ENCODE measurements around the gene SNAP29. TPM values are rescaled to one million over a fixed set of nuclear protein-coding genes. Genes with fewer than 3 reads are reported as not detected.

The SNAP29 gene
- total and polyA plus RNA-seq, 2 experiments from 2014 or later, result 8.2 to 22.9 TPM

DNA sequence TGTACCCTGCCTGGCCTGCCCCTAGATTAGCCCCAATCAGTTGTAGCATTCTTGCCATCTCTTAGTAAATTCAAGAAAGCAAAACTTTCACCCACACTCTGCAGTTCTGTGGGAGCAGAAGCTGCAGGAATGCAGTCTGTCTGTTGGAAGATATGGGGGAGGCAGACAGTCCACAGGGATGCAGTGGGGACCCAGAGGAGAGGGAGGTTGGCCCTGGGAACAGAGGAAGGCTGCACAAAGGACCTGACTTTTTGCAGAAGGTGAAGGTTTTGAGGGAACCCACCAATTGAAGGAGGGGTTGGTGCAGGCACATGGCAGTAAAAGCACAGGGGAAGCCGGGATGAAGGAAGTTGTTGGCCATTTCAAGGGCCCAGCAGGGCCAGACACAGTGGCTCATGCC is 16.5 kb downstream of the SNAP29 start (continued):
- TF ChIP-seq, protein P1, sequence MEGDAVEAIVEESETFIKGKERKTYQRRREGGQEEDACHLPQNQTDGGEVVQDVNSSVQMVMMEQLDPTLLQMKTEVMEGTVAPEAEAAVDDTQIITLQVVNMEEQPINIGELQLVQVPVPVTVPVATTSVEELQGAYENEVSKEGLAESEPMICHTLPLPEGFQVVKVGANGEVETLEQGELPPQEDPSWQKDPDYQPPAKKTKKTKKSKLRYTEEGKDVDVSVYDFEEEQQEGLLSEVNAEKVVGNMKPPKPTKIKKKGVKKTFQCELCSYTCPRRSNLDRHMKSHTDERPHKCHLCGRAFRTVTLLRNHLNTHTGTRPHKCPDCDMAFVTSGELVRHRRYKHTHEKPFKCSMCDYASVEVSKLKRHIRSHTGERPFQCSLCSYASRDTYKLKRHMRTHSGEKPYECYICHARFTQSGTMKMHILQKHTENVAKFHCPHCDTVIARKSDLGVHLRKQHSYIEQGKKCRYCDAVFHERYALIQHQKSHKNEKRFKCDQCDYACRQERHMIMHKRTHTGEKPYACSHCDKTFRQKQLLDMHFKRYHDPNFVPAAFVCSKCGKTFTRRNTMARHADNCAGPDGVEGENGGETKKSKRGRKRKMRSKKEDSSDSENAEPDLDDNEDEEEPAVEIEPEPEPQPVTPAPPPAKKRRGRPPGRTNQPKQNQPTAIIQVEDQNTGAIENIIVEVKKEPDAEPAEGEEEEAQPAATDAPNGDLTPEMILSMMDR (conservative IDR thresholded peaks at IDR 0.05; ENCODE audit: low read depth in 2 of 2), result no peak
- TF ChIP-seq ZNF114 (CRISPR knock-in tag; IDR thresholded peaks at IDR 0.05) (no peak), STAT1 (IDR thresholded peaks at IDR 0.05; ENCODE audit: unreplicated experiment) (no peak), POLR2AphosphoS5 (IDR thresholded peaks at IDR 0.05; ENCODE audit: low read depth) (no peak)

DNA sequence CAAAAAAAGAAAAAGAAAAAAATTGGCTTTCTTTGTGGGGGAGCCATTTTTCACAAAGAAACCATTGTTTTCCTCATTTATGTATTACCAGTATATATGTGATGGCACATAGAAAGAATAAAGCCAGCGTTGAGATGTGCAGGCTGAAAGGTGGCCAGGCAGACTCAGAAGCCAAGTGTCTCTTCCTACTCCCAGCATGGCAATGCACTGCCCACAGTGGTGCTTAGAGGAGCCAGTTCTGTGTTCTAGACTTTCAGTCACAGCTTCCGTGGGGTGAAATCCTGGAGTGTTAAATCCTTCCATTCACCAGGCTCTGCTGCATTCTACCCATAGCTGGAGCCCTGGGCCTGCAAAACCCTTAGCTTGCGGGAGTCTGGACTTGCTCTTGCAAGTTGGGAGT is 18.9 kb downstream of the SNAP29 start:
- Mint-ChIP-seq H3K9me3 (no peaks in the 10 kb centered on the region), H3K27me3 (ENCODE audit: insufficient read depth, low read depth, poor library complexity) (peaks cover 4% of the 10 kb centered on the region), H3K27ac (no peak overlapping the region), H3K36me3 (ENCODE audit: low read depth) (peaks cover 4% of the 10 kb centered on the region), H3K4me3 (no peak overlapping the region), H3K4me1 (no peaks in the 10 kb centered on the region)
- Histone ChIP-seq H3K4me3 (no peak overlapping the region), H3K4me2 (no peak overlapping the region), H3K79me2 (replicated peaks; ENCODE audit: insufficient read depth) (no peaks in the 10 kb centered on the region), H3F3A (replicated peaks; ENCODE audit: low read depth) (no peaks in the 10 kb centered on the region), H4K20me1 (replicated peaks; ENCODE audit: insufficient read depth) (no peaks in the 10 kb centered on the region), H3K27ac (ENCODE audit: low read depth) (no peak overlapping the region), H2AFZ (no peak overlapping the region), H3K36me3 (ENCODE audit: insufficient read depth) (no peaks in the 10 kb centered on the region; the same call in 1 of the 2 replicates), H3K4me1 (ENCODE audit: insufficient read depth) (no peaks in the 10 kb centered on the region), H3K27me3 (ENCODE audit: insufficient read depth) (no peaks in the 10 kb centered on the region), H3K9me2 (ENCODE audit: insufficient read depth) (no peaks in the 10 kb centered on the region)
- no peak for ATAC-seq
- TF ChIP-seq, protein P2, sequence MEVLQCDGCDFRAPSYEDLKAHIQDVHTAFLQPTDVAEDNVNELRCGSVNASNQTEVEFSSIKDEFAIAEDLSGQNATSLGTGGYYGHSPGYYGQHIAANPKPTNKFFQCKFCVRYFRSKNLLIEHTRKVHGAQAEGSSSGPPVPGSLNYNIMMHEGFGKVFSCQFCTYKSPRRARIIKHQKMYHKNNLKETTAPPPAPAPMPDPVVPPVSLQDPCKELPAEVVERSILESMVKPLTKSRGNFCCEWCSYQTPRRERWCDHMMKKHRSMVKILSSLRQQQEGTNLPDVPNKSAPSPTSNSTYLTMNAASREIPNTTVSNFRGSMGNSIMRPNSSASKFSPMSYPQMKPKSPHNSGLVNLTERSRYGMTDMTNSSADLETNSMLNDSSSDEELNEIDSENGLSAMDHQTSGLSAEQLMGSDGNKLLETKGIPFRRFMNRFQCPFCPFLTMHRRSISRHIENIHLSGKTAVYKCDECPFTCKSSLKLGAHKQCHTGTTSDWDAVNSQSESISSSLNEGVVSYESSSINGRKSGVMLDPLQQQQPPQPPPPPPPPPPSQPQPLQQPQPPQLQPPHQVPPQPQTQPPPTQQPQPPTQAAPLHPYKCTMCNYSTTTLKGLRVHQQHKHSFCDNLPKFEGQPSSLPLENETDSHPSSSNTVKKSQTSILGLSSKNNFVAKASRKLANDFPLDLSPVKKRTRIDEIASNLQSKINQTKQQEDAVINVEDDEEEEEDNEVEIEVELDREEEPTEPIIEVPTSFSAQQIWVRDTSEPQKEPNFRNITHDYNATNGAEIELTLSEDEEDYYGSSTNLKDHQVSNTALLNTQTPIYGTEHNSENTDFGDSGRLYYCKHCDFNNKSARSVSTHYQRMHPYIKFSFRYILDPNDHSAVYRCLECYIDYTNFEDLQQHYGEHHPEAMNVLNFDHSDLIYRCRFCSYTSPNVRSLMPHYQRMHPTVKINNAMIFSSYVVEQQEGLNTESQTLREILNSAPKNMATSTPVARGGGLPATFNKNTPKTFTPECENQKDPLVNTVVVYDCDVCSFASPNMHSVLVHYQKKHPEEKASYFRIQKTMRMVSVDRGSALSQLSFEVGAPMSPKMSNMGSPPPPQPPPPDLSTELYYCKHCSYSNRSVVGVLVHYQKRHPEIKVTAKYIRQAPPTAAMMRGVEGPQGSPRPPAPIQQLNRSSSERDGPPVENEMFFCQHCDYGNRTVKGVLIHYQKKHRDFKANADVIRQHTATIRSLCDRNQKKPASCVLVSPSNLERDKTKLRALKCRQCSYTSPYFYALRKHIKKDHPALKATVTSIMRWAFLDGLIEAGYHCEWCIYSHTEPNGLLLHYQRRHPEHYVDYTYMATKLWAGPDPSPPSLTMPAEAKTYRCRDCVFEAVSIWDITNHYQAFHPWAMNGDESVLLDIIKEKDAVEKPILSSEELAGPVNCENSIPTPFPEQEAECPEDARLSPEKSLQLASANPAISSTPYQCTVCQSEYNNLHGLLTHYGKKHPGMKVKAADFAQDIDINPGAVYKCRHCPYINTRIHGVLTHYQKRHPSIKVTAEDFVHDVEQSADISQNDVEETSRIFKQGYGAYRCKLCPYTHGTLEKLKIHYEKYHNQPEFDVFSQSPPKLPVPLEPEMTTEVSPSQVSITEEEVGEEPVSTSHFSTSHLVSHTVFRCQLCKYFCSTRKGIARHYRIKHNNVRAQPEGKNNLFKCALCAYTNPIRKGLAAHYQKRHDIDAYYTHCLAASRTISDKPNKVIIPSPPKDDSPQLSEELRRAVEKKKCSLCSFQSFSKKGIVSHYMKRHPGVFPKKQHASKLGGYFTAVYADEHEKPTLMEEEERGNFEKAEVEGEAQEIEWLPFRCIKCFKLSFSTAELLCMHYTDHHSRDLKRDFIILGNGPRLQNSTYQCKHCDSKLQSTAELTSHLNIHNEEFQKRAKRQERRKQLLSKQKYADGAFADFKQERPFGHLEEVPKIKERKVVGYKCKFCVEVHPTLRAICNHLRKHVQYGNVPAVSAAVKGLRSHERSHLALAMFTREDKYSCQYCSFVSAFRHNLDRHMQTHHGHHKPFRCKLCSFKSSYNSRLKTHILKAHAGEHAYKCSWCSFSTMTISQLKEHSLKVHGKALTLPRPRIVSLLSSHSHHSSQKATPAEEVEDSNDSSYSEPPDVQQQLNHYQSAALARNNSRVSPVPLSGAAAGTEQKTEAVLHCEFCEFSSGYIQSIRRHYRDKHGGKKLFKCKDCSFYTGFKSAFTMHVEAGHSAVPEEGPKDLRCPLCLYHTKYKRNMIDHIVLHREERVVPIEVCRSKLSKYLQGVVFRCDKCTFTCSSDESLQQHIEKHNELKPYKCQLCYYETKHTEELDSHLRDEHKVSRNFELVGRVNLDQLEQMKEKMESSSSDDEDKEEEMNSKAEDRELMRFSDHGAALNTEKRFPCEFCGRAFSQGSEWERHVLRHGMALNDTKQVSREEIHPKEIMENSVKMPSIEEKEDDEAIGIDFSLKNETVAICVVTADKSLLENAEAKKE (CRISPR knock-in tag; IDR thresholded peaks at IDR 0.05), result no peak
- TF ChIP-seq EZH2 (IDR thresholded peaks at IDR 0.05; ENCODE audit: low read depth, unreplicated experiment) (no peak), ZNF114 (CRISPR knock-in tag; IDR thresholded peaks at IDR 0.05) (no peak)
- TF ChIP-seq, protein P3, sequence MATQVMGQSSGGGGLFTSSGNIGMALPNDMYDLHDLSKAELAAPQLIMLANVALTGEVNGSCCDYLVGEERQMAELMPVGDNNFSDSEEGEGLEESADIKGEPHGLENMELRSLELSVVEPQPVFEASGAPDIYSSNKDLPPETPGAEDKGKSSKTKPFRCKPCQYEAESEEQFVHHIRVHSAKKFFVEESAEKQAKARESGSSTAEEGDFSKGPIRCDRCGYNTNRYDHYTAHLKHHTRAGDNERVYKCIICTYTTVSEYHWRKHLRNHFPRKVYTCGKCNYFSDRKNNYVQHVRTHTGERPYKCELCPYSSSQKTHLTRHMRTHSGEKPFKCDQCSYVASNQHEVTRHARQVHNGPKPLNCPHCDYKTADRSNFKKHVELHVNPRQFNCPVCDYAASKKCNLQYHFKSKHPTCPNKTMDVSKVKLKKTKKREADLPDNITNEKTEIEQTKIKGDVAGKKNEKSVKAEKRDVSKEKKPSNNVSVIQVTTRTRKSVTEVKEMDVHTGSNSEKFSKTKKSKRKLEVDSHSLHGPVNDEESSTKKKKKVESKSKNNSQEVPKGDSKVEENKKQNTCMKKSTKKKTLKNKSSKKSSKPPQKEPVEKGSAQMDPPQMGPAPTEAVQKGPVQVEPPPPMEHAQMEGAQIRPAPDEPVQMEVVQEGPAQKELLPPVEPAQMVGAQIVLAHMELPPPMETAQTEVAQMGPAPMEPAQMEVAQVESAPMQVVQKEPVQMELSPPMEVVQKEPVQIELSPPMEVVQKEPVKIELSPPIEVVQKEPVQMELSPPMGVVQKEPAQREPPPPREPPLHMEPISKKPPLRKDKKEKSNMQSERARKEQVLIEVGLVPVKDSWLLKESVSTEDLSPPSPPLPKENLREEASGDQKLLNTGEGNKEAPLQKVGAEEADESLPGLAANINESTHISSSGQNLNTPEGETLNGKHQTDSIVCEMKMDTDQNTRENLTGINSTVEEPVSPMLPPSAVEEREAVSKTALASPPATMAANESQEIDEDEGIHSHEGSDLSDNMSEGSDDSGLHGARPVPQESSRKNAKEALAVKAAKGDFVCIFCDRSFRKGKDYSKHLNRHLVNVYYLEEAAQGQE (IDR thresholded peaks at IDR 0.05; ENCODE audit: unreplicated experiment), result no peak
- TF ChIP-seq, protein P1 (conservative IDR thresholded peaks at IDR 0.05; ENCODE audit: low read depth in 2 of 2), result no peak
- TF ChIP-seq, protein P4, sequence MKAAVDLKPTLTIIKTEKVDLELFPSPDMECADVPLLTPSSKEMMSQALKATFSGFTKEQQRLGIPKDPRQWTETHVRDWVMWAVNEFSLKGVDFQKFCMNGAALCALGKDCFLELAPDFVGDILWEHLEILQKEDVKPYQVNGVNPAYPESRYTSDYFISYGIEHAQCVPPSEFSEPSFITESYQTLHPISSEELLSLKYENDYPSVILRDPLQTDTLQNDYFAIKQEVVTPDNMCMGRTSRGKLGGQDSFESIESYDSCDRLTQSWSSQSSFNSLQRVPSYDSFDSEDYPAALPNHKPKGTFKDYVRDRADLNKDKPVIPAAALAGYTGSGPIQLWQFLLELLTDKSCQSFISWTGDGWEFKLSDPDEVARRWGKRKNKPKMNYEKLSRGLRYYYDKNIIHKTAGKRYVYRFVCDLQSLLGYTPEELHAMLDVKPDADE (IDR thresholded peaks at IDR 0.05), result no peak
- no peak for DNase-seq (ENCODE audit: low spot score)

Measured in GM23338 (cell line).